ENCODE measurements around the gene RANBP1. TPM values are rescaled to one million over a fixed set of nuclear protein-coding genes. Genes with fewer than 3 reads are reported as not detected.

The RANBP1 gene
- total and polyA plus RNA-seq, 2 of the 4 experiments (the other 2 are of a cell fraction): 173 to 376 TPM

DNA sequence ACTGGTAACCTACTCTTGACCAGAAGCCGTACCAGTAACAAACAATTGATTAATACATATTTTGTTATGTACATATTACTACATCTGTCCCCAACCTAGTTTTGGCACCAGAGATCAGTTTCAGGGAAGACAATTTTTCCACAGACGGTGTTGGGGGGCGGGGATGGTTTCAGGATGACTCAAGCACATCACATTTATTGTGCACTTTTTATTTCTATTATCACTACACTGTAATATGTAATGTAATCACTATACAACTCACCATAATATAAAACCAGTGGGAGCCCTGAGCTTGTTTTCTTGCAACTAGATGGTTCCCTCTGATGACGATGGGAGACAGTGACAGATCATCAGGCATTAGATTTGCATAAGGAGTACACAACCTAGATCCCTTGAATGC lies 20.4 kb upstream of the RANBP1 start:
- H3K27me3 ChIP-seq (ENCODE audit: control insufficient read depth, insufficient read depth, low read length): no peaks in the 10 kb centered on the region
- DNase-seq (no peak), ATAC-seq (ENCODE audit: low read depth) (no peak)
- no peak overlapping the region for H4K5ac ChIP-seq (ENCODE audit: low read depth, low read length)
- H3K56ac ChIP-seq (ENCODE audit: extremely low read depth, insufficient read depth, low read length): no peak overlapping the region
- no peak overlapping the region for H2AK9ac ChIP-seq (replicated peaks; ENCODE audit: low read depth, low read length, poor library complexity)
- BruUV-seq (replicated peaks): no TSS peak
- H3K4ac ChIP-seq (ENCODE audit: low read depth, low read length): no peak overlapping the region
- H3K9ac ChIP-seq (ENCODE audit: low read depth, low read length): no peak overlapping the region
- no peak overlapping the region for H3K14ac ChIP-seq (replicated peaks; ENCODE audit: low read depth, low read length)
- no peak overlapping the region for H2BK15ac ChIP-seq (ENCODE audit: low read depth, low read length)
- dilution Hi-C loops (cut with HindIII; ENCODE audit: low sequenced_read_pairs, unreplicated experiment) (no loop called here), intact Hi-C loops (cut with micrococcal nuclease) (no loop called here), in situ Hi-C loops (cut with MboI; ENCODE audit: low sequenced_read_pairs) (no loop called here)
- no peaks in the 10 kb centered on the region for H3K4me1 ChIP-seq (ENCODE audit: control insufficient read depth, insufficient read depth, low read length)
- ChIA-PET POLR2A (ENCODE audit: unreplicated experiment) (no interaction called here), CTCF (no interaction called here)
- no peak overlapping the region for H3K23ac ChIP-seq (ENCODE audit: low read depth, low read length)
- no peaks in the 10 kb centered on the region for H3K9me3 ChIP-seq (ENCODE audit: control insufficient read depth, insufficient read depth, low read length)
- H3K9me1 ChIP-seq (ENCODE audit: insufficient read depth, low read length): no peaks in the 10 kb centered on the region
- no peak overlapping the region for H3K4me3 ChIP-seq (ENCODE audit: insufficient read depth, low read depth, low read length)
- no peak overlapping the region for H2BK5ac ChIP-seq (ENCODE audit: low read depth, low read length, poor library complexity, severe bottlenecking)
- no peak overlapping the region for H3K27ac ChIP-seq (ENCODE audit: insufficient read depth, low read length)
- peaks cover 35 to 70% of the 10 kb centered on the region in 2 experiments for H3K79me1 ChIP-seq (ENCODE audit: low read depth in 1 of 2, low read length in 2 of 2)
- H4K8ac ChIP-seq (ENCODE audit: low read depth in 2 of 2, low read length in 2 of 2): no peak overlapping the region
- no peak overlapping the region for H2BK20ac ChIP-seq (ENCODE audit: low read depth, low read length)
- no peak overlapping the region for H3K18ac ChIP-seq (ENCODE audit: low read depth, low read length)
- H2AFZ ChIP-seq (replicated peaks; ENCODE audit: low read length, poor library complexity): no peak overlapping the region
- H3K36me3 ChIP-seq (ENCODE audit: control insufficient read depth, insufficient read depth, low read length): peaks cover 71% of the 10 kb centered on the region
- H4K20me1 ChIP-seq (ENCODE audit: insufficient read depth, low read length): peaks cover 17% of the 10 kb centered on the region
- no peak for TF ChIP-seq MAZ (IDR thresholded peaks at IDR 0.05; ENCODE audit: borderline replicate concordance, low read depth, low read length)
- TF ChIP-seq CEBPB (IDR thresholded peaks at IDR 0.05; ENCODE audit: low read depth, low read length): no peak
- no peak for TF ChIP-seq NFE2L2 (IDR thresholded peaks at IDR 0.05; ENCODE audit: low read depth, low read length)
- no peak for TF ChIP-seq POLR2A (IDR thresholded peaks at IDR 0.05; ENCODE audit: low read depth, low read length)
- TF ChIP-seq RCOR1 (IDR thresholded peaks at IDR 0.05; ENCODE audit: insufficient replicate concordance, low read length): no peak
- no peak for TF ChIP-seq BHLHE40 (IDR thresholded peaks at IDR 0.05; ENCODE audit: low read depth, low read length)
- TF ChIP-seq, protein P1, sequence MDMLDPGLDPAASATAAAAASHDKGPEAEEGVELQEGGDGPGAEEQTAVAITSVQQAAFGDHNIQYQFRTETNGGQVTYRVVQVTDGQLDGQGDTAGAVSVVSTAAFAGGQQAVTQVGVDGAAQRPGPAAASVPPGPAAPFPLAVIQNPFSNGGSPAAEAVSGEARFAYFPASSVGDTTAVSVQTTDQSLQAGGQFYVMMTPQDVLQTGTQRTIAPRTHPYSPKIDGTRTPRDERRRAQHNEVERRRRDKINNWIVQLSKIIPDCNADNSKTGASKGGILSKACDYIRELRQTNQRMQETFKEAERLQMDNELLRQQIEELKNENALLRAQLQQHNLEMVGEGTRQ (IDR thresholded peaks at IDR 0.05; ENCODE audit: low read depth, low read length): no peak
- no peak for TF ChIP-seq MAFK (IDR thresholded peaks at IDR 0.05; ENCODE audit: low read depth, low read length)
- TF ChIP-seq RAD21 (IDR thresholded peaks at IDR 0.05; ENCODE audit: low read length): no peak
- TF ChIP-seq, protein P2, sequence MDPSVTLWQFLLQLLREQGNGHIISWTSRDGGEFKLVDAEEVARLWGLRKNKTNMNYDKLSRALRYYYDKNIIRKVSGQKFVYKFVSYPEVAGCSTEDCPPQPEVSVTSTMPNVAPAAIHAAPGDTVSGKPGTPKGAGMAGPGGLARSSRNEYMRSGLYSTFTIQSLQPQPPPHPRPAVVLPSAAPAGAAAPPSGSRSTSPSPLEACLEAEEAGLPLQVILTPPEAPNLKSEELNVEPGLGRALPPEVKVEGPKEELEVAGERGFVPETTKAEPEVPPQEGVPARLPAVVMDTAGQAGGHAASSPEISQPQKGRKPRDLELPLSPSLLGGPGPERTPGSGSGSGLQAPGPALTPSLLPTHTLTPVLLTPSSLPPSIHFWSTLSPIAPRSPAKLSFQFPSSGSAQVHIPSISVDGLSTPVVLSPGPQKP (IDR thresholded peaks at IDR 0.05; ENCODE audit: borderline replicate concordance, low read depth, low read length): no peak
- TF ChIP-seq FOS (IDR thresholded peaks at IDR 0.05; ENCODE audit: low read depth, low read length): no peak
- TF ChIP-seq, protein P3, sequence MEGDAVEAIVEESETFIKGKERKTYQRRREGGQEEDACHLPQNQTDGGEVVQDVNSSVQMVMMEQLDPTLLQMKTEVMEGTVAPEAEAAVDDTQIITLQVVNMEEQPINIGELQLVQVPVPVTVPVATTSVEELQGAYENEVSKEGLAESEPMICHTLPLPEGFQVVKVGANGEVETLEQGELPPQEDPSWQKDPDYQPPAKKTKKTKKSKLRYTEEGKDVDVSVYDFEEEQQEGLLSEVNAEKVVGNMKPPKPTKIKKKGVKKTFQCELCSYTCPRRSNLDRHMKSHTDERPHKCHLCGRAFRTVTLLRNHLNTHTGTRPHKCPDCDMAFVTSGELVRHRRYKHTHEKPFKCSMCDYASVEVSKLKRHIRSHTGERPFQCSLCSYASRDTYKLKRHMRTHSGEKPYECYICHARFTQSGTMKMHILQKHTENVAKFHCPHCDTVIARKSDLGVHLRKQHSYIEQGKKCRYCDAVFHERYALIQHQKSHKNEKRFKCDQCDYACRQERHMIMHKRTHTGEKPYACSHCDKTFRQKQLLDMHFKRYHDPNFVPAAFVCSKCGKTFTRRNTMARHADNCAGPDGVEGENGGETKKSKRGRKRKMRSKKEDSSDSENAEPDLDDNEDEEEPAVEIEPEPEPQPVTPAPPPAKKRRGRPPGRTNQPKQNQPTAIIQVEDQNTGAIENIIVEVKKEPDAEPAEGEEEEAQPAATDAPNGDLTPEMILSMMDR (conservative IDR thresholded peaks at IDR 0.05; ENCODE audit: low read depth, low read length): no peak
- no peak for TF ChIP-seq RFX5 (IDR thresholded peaks at IDR 0.05; ENCODE audit: low read depth, low read length)
- TF ChIP-seq MXI1 (IDR thresholded peaks at IDR 0.05; ENCODE audit: borderline replicate concordance, low read depth, low read length): no peak
- no peak for TF ChIP-seq SMC3 (IDR thresholded peaks at IDR 0.05; ENCODE audit: low read depth, low read length)
- no peak for TF ChIP-seq CHD1 (IDR thresholded peaks at IDR 0.05; ENCODE audit: low read depth, low read length)
- H2AK5ac ChIP-seq (ENCODE audit: low read depth, low read length): no peak overlapping the region
- H4K91ac ChIP-seq (ENCODE audit: insufficient read depth, low read depth, low read length): no peak overlapping the region
- WGBS, 2 experiments (ENCODE audit: extremely low coverage in 2 of 2, insufficient read length in 1 of 2): 100% methylated on average over 1 of the region's 4 CpGs; no CpG with 5 or more reads in 1 of the 2 experiments
- H2BK120ac ChIP-seq (ENCODE audit: low read depth, low read length): no peak overlapping the region
- no peak overlapping the region for H3K4me2 ChIP-seq (ENCODE audit: low read depth, low read length)

All from IMR-90 (cell line).